Activated T-helper 9 cell treated with anti-CD3 and anti-CD28 coated beads, Interleukin-2, amount 50 U/mL, for 16 hours (primary cell): ENCODE results near the gene IGSF3.
"Not testable (repeated sequence)": the region's sequence is repeated elsewhere in the genome, so short reads cannot be mapped to it uniquely, and the experiment has no call there.

Source experiments
- DNase-seq: peaks from one replicate; pipeline ENCODE4 v3.0.0-alpha.2; 2020; ENCODE audit warnings: low read depth

IGSF3 gene

GRCh38 chr1:116574581-116575291 is 92.8 kb downstream of the IGSF3 start:
- peak; percentile 36 for DNase-seq

GRCh38 chr1:116573431-116574095 is 94.0 kb downstream of the IGSF3 start:
- no peak for DNase-seq

- no peak for DNase-seq
Measured at GRCh38 chr1:116572771-116573430, 94.6 kb downstream of the IGSF3 start.

- DNase-seq = no peak
Measured at GRCh38 chr1:116572099-116572498, 95.4 kb downstream of the IGSF3 start.

GRCh38 chr1:116571215-116571919 is 96.2 kb downstream of the IGSF3 start:
- DNase-seq = no peak

- DNase-seq = peak; percentile 78
Measured at GRCh38 chr1:116570358-116571214, 96.9 kb downstream of the IGSF3 start, which contains the start of gene CD58. TSS of gene CD58 (minus strand) at chr1:116571026. CDS start at chr1:116570972, 54 bp downstream.

GRCh38 chr1:116569776-116570357 is 97.7 kb downstream of the IGSF3 start:
- DNase-seq = peak; percentile 41

- DNase-seq = no peak
Measured at GRCh38 chr1:116569381-116569670, 98.2 kb downstream of the IGSF3 start.

GRCh38 chr1:116568662-116569380 is 98.7 kb downstream of the IGSF3 start:
- DNase-seq = no peak

GRCh38 chr1:116567790-116568661 is 99.5 kb downstream of the IGSF3 start:
- DNase-seq = no peak

GRCh38 chr1:116565222-116565621 is 102.3 kb downstream of the IGSF3 start:
- DNase-seq = no peak

- no peak for DNase-seq
Measured at GRCh38 chr1:116564426-116564825, 103.1 kb downstream of the IGSF3 start.

GRCh38 chr1:116562465-116562864 is 105.1 kb downstream of the IGSF3 start:
- not testable (repeated sequence) for DNase-seq

- no peak for DNase-seq
Measured at GRCh38 chr1:116561563-116561962, 106.0 kb downstream of the IGSF3 start.

GRCh38 chr1:116560704-116561490 is 106.6 kb downstream of the IGSF3 start:
- no peak for DNase-seq

GRCh38 chr1:116559304-116559761 is 108.2 kb downstream of the IGSF3 start:
- no peak for DNase-seq

- no peak for DNase-seq
Measured at GRCh38 chr1:116558571-116558970, 109.0 kb downstream of the IGSF3 start.

- DNase-seq = no peak
Measured at GRCh38 chr1:116558140-116558549, 109.4 kb downstream of the IGSF3 start.
